ENCODE measurements around the gene TEDC2. TPM values are rescaled to one million over a fixed set of nuclear protein-coding genes. Genes with fewer than 3 reads are reported as not detected.
A peak's percentile ranks its signal among the peaks of the same experiment; 100 is the strongest.

TEDC2 gene
- total and polyA plus RNA-seq, 2 of the 8 experiments (the other 6 are each of a cell fraction or from before 2014, with no cell fraction given), result 54.6 to 55.6 TPM

DNA sequence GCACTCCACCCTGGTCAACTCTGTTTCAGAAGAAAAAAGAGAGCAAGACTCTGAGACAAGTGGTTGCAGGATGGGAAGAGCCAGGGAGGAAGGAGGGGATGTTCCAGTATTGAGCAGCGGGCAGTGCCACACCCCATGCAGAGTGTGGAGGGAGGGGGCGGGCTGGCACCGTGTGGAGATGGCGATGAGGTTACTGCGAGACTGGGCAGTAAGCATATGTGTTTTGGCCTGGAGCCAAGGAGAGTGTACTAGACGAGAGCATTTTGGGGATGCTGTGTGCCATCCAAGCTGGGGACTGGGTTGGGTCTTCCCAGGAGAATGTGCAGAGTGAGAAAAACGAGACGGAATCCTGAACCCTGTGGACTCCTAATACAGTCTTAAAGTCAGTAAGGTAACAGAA is 18.4 kb downstream of the TEDC2 start:
- no peak overlapping the region for H3K4me2 ChIP-seq (ENCODE audit: insufficient read depth in 1 of 2, low read depth in 2 of 2, low read length in 2 of 2)
- H3K4ac ChIP-seq (replicated peaks; ENCODE audit: insufficient read length, low read depth, low read length), result no peak overlapping the region
- POLR2A ChIA-PET (ENCODE audit: partially characterized antibody), result interaction anchor here (1.7 kb wide), 1 partner anchor 23 kb away, joined by 5 read pairs; no protein-coding TSS in a partner anchor
- FAIRE-seq, result no peak
- peaks cover 0 to 9% (median 2%) of the 10 kb centered on the region in 4 experiments; a peak in 5 of 7 replicates for H3K4me1 ChIP-seq (replicated peaks in 1 of 4; ENCODE audit: control insufficient read depth in 3 of 4, insufficient read depth in 4 of 4, low read length in 3 of 4)
- no peak overlapping the region for H2AFZ ChIP-seq (ENCODE audit: low read length)
- no peak overlapping the region for H4K5ac ChIP-seq (ENCODE audit: insufficient read length, low read depth, low read length)
- H3K79me1 ChIP-seq (ENCODE audit: low read depth, low read length), result peaks cover 23% of the 10 kb centered on the region
- peaks cover 0 to 4% of the 10 kb centered on the region in 2 experiments; a peak in 1 of 4 replicates for H3K79me2 ChIP-seq (ENCODE audit: control insufficient read depth in 1 of 2, insufficient read depth in 2 of 2, low read length in 2 of 2)
- H2BK5ac ChIP-seq (ENCODE audit: low read depth, low read length), result no peak overlapping the region
- H4K8ac ChIP-seq (ENCODE audit: extremely low read depth, insufficient read depth, low read length), result no peak overlapping the region
- H4K20me1 ChIP-seq (replicated peaks in 1 of 2; ENCODE audit: control insufficient read depth in 1 of 2, insufficient read depth in 2 of 2, low read length in 2 of 2), result peaks cover 9 to 14% of the 10 kb centered on the region in 2 experiments
- 0 out of 2 replicates have a peak overlapping the region, but pooled peaks have one; percentile 16 for H2BK15ac ChIP-seq (ENCODE audit: low read length)
- H3K23ac ChIP-seq (ENCODE audit: insufficient read length), result no peak overlapping the region
- H3K23me2 ChIP-seq (ENCODE audit: low read depth, low read length), result peaks cover 17% of the 10 kb centered on the region; the same call in 1 of the 2 replicates
- H2BK20ac ChIP-seq (ENCODE audit: low read length), result no peak overlapping the region
- no peak overlapping the region for H2BK120ac ChIP-seq (replicated peaks; ENCODE audit: low read depth, low read length)
- no peak for DNase-seq (ENCODE audit: low read depth in 1 of 2, low spot score in 2 of 2)
- no peaks in the 10 kb centered on the region for H3K9me3 ChIP-seq (ENCODE audit: insufficient read depth in 2 of 2, low read depth in 1 of 2, low read length in 1 of 2)
- no peak overlapping the region for H3K18ac ChIP-seq (ENCODE audit: extremely low read depth, low read length)
- no peak overlapping the region for H3K9ac ChIP-seq (replicated peaks in 1 of 4; ENCODE audit: extremely low read depth in 1 of 4, low read depth in 3 of 4, low read length in 3 of 4)
- H3K27me3 ChIP-seq (replicated peaks in 1 of 4; ENCODE audit: control insufficient read depth in 3 of 4, extremely low read depth in 1 of 4, insufficient read depth in 3 of 4, low read length in 3 of 4), result peaks cover 2 to 23% (median 12%) of the 10 kb centered on the region in 4 experiments
- H3K14ac ChIP-seq (ENCODE audit: insufficient read length), result no peak overlapping the region
- no peak overlapping the region for H3K56ac ChIP-seq (replicated peaks; ENCODE audit: insufficient read length, low read depth, low read length)
- no peak overlapping the region for H2AK5ac ChIP-seq (ENCODE audit: low read depth, low read length)
- H3K36me3 ChIP-seq (ENCODE audit: control insufficient read depth in 2 of 4, insufficient read depth in 4 of 4, low read length in 3 of 4), result no peaks in the 10 kb centered on the region
- CTCF ChIA-PET (ENCODE audit: partially characterized antibody), result interaction anchor here (1.0 to 2.8 kb wide), 4 partner anchors 18 to 338 kb away, joined by 3 to 15 read pairs (median 4); no protein-coding TSS in a partner anchor
- 91% methylated on average over 8 of the region's 8 CpGs; no CpG with 5 or more reads in 1 of the 2 experiments for WGBS, 2 experiments (ENCODE audit: extremely low coverage in 1 of 2, insufficient coverage in 1 of 2, insufficient read length in 1 of 2, insufficient replicate concordance in 2 of 2, low coverage in 1 of 2, low lambda C conversion rate in 2 of 2, missing lambda C conversion rate in 1 of 2)
- H3K27ac ChIP-seq (ENCODE audit: low read depth, low read length), result no peak overlapping the region
- no peak overlapping the region for H4K91ac ChIP-seq (replicated peaks; ENCODE audit: insufficient read length, low read length)
- H3K4me3 ChIP-seq (ENCODE audit: extremely low read depth in 1 of 4, insufficient read depth in 2 of 4, low read depth in 3 of 4, low read length in 4 of 4), result no peak overlapping the region
- no peak for TF ChIP-seq SP1 (IDR thresholded peaks at IDR 0.05; ENCODE audit: low read depth, low read length)
- no peak overlapping the region for H2BK12ac ChIP-seq (ENCODE audit: low read depth, low read length)
